SJCRH30 (cell line): ENCODE data around the gene COPE. TPM values are rescaled to one million over a fixed set of nuclear protein-coding genes. Genes with fewer than 3 reads are reported as not detected.
"Not testable (repeated sequence)": the region's sequence is repeated elsewhere in the genome, so short reads cannot be mapped to it uniquely, and the experiment has no call there.

Experiments
- DNase-seq, 2 experiments: peaks; one replicate each; pipeline ENCODE4 v3.0.0-alpha.2; 2015 to 2020
- H3K27ac ChIP-seq: fragments of 250-450 bp; sonication (Bioruptor Pico); 2 replicates; pipeline ENCODE4 v1.5.1; 2020; ENCODE audit warnings: mild to moderate bottlenecking, moderate library complexity
- H3K27me3 ChIP-seq: fragments of 250-450 bp; sonication (Bioruptor Pico); 2 replicates; pipeline ENCODE4 v1.5.1; 2020; ENCODE audit warnings: mild to moderate bottlenecking, moderate library complexity
- H3K36me3 ChIP-seq: fragments of 250-450 bp; sonication (Bioruptor Pico); 2 replicates; pipeline ENCODE4 v1.5.1; 2020; ENCODE audit warnings: mild to moderate bottlenecking, moderate library complexity
- H3K4me1 ChIP-seq: fragments of 250-450 bp; sonication (Bioruptor Pico); 2 replicates; pipeline ENCODE4 v1.5.1; 2020; ENCODE audit warnings: mild to moderate bottlenecking, moderate library complexity
- H3K4me3 ChIP-seq: fragments of 250-450 bp; sonication (Bioruptor Pico); 2 replicates; pipeline ENCODE4 v1.5.1; 2020; ENCODE audit warnings: mild to moderate bottlenecking, moderate library complexity
- H3K9me3 ChIP-seq: fragments of 250-450 bp; sonication (Bioruptor Pico); replicated peaks from 2 replicates; pipeline ENCODE4 v1.5.1; 2020; ENCODE audit warnings: mild to moderate bottlenecking, moderate library complexity
- total RNA-seq: library from RNA; depleted of rRNA; stranded (reverse); fragments of >200 nt; shearing (Covaris generic); gene quantifications from 2 replicates; pipeline ENCODE4 v1.2.3, GENCODE V29; 2014

The COPE gene
- total RNA-seq, 1 experiment from 2014 or later = 120 TPM

DNA sequence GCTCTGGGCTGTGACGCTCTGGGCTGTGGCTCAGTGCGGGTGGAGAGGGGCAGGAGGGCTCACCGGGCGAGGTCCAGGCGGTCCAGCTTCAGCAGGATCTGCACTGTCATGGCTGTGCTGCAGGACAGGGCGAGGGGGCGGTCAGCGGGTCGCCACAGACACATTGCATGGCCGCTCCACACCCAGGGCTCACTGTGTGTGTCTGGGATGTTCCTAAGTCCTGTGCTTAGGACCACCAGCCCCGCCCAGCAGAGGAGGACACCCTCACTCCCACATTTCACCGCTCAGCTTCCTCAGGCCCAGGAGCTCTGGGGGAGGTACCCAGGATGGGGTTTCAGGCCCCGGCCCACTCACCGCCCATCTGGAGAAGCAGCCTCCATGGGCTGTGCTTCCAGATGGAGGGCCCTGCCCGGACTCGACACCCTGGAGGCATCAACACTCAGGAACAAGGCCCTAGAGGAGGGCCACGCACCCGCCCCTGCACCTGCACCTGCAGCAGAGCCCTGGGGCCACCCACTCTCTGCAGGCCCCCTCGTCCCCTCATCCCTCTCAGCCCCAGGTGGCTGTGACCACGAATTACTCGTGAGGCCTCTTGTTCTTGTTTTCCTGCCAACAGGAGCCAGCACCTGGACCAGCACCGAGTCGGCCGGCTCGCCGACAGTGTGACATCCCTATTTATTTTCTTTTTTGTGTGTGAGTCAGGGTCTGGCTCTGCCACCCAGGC lies 13.5 kb downstream of the COPE start:
- Histone ChIP-seq H3K27ac (no peak overlapping the region), H3K36me3 (peaks cover 9% of the 10 kb centered on the region; the same call in 1 of the 2 replicates), H3K4me3 (no peak overlapping the region), H3K4me1 (no peaks in the 10 kb centered on the region), H3K9me3 (no peaks in the 10 kb centered on the region), H3K27me3 (no peaks in the 10 kb centered on the region)
- no peak for DNase-seq

DNA sequence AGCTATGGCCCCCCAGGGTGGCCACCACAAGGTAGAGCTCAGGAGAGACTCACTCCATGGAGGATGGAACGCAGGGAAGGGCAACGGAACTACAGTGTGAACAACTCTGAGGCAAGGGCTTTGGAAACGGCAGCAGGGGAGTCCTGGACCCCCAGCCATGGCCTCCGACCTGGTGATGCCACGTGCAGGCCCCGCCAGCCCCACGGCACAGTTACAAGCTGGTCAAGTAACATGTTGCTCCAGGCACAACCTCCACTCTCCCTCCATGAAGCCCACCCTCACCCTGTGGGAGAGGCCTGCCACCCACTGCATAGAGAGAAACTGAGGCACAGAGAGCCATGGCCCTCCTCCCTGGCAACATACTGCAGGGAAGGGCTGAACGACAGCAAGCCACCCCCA lies 14.1 kb downstream of the COPE start:
- no peak overlapping the region for H3K4me3 ChIP-seq
- H3K9me3 ChIP-seq = no peaks in the 10 kb centered on the region
- no peaks in the 10 kb centered on the region for H3K4me1 ChIP-seq
- no peak for DNase-seq
- H3K36me3 ChIP-seq = peaks cover 9% of the 10 kb centered on the region; the same call in 1 of the 2 replicates
- H3K27me3 ChIP-seq = no peaks in the 10 kb centered on the region
- no peak overlapping the region for H3K27ac ChIP-seq

DNA sequence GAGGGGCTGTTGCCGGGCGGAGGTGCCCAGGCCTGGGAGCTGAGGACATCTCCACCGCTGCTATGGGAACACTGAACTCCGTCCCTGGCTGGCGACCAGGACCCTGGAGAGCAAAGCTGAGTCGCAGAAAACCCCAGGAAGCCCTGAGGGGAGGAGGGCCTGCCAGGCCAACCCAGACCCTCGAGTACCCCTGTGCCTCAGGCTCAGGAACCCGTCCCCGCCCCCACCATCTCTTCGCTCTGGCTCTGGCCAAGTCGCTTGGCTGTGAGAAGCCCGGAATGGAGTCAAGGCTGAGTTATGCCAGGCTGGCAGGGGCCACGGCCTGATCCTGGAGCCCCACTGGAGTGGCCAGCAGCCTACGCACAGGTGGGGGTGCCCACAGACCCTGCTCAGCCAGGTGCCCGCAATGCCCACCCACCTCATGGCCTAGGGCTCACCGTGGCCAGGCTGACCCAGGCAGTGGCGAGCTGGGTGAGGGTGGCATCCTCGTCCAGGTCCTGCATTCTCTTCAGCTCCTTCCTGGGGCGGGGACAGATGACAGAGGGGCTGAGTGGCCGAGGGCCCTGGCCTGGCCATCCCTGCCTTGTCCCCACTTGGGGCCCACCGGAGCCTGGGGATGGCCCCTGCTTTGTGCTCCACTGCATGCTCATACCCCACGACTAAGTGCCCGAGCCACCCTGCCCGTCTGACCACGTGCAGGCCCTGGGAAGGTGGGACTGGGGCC lies 14.7 kb downstream of the COPE start:
- DNase-seq = no peak
- no peak overlapping the region for H3K27ac ChIP-seq
- H3K27me3 ChIP-seq = no peaks in the 10 kb centered on the region
- H3K4me1 ChIP-seq = no peaks in the 10 kb centered on the region
- no peaks in the 10 kb centered on the region for H3K9me3 ChIP-seq
- H3K4me3 ChIP-seq = no peak overlapping the region
- peaks cover 9% of the 10 kb centered on the region; the same call in 1 of the 2 replicates for H3K36me3 ChIP-seq

DNA sequence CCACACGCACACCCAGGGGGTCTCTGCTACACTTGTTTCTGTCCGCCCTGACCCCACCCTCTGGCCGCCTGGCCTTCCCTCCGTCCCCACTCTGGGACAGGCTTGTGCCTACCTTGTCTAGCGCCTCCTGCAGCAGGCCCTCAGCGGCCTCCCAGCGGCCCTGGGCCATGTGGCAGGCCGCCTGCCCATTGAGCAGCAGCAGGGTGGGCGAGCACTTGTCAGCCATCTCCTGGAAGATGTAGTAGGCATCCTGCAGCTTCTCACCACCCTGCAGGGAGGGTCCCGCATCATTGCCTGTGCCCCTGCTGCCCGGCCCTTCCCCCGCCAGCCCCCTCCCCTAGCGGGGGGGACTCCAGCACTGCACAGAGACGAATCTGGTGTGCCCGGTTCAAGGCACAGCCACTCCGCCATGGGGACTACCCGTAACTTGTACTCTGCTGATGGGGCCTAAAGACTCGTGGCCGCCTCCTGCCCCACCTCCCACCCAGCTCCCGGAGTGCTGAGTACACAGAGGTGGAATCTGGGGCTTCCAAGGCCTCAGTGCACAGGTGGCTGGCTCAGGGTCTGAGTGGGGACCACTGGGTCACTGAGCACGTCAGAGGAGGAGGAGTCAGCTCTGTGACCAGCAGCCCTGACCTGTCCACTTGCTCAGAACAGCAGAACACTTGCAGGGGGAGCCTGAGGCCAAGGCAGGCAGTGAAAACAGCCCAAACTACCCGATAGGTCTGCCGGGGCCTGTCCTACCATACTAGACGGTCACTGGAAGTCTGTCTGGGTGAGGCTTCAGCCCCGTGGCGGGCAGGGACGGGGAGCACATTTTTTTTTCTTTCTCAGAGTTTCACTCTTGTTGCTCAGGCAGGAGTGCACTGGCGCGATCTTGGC lies 15.8 kb downstream of the COPE start:
- DNase-seq = no peak
- peaks cover 7% of the 10 kb centered on the region; the same call in 1 of the 2 replicates for H3K36me3 ChIP-seq
- H3K27me3 ChIP-seq = no peaks in the 10 kb centered on the region
- no peak overlapping the region for H3K27ac ChIP-seq
- no peaks in the 10 kb centered on the region for H3K9me3 ChIP-seq
- peaks cover under 1% of the 10 kb centered on the region; the same call in 1 of the 2 replicates for H3K4me1 ChIP-seq
- no peak overlapping the region for H3K4me3 ChIP-seq

DNA sequence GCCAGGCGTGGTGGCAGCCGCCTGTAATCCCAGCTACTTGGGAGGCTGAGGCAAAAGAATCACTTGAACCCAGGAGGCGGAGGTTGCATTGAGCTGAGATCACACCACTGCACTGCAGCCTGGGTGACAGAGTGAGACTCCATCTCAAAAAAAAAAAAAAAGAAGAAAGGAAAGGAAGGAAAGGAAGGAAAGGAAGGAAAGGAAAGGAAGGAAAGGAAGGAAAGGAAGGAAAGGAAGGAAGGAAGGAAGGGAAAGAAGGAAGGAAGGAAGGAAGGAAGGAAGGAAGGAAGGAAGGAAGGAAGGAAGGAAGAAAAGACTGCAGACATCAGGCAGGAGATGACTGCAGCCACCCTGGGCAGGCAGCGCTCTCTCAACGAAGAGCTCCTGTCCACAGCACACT lies 16.7 kb downstream of the COPE start:
- not testable (repeated sequence) for H3K36me3 ChIP-seq, H3K4me3 ChIP-seq, H3K27me3 ChIP-seq, H3K9me3 ChIP-seq, H3K4me1 ChIP-seq, H3K27ac ChIP-seq, DNase-seq

DNA sequence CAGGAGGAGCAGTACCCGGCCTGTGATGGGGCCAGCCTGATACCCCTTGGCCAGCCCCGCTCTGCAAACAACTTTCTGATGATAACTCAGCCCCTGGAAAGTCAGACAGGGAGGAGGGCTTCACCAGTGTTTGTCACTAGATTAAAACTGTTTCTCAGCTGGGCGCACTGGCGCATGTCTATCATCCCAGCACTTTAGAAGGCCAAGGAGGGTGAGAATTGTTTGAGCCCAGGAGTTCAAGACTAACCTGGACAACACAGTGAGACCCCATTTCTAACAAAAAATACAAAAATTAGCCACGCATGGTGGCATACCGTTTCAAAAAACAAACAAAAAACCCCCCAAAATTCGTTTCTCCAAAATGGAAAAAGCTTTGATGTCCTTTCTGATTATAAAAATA lies 17.7 kb downstream of the COPE start:
- H3K27me3 ChIP-seq = no peaks in the 10 kb centered on the region
- DNase-seq = no peak
- peaks cover 6% of the 10 kb centered on the region; the same call in 1 of the 2 replicates for H3K4me1 ChIP-seq
- H3K9me3 ChIP-seq = no peaks in the 10 kb centered on the region
- H3K36me3 ChIP-seq = peaks cover 7% of the 10 kb centered on the region; the same call in 1 of the 2 replicates
- H3K27ac ChIP-seq = no peak overlapping the region
- H3K4me3 ChIP-seq = no peak overlapping the region

DNA sequence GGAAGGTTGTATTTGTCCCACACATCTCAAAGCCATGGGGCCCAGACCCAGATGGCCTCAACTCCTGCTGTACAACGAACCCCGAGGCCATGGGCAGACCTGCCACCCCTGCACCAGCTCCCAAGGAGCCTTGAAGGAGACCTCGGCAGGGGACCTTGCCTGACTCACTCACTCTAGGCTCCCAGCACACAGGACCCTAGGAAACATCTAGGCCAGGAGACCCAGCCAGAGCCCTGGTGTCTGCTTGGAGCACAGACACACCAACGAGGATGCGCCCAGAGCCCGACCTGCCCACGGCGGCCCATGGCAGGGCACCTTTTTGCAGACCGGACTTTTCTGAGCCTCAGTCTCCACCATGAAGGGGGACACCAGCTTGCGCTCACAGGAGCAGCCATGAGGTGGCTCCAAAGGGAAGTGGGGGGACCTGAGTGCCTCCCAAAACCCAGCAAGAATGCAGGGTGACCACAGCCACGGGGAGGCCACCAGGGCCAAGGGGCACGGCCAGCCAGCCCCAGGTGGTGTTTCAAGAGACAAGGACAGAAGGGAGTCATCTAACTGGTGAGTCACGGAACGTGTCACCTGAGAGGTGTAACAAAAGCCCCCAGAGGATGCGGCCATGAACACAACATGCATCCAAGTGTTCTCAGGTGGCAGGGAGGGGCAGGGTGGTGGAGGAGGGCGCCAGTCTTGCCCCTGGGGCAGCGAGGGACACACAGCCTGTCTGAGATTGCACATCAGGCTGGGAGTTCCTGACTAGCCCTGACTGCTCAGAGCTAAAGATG lies 18.3 kb downstream of the COPE start:
- Histone ChIP-seq H3K4me3 (no peak overlapping the region), H3K9me3 (no peaks in the 10 kb centered on the region), H3K4me1 (peaks cover 6% of the 10 kb centered on the region; the same call in 1 of the 2 replicates), H3K27ac (no peak overlapping the region), H3K27me3 (no peaks in the 10 kb centered on the region), H3K36me3 (peaks cover 7% of the 10 kb centered on the region; the same call in 1 of the 2 replicates)
- no peak for DNase-seq

DNA sequence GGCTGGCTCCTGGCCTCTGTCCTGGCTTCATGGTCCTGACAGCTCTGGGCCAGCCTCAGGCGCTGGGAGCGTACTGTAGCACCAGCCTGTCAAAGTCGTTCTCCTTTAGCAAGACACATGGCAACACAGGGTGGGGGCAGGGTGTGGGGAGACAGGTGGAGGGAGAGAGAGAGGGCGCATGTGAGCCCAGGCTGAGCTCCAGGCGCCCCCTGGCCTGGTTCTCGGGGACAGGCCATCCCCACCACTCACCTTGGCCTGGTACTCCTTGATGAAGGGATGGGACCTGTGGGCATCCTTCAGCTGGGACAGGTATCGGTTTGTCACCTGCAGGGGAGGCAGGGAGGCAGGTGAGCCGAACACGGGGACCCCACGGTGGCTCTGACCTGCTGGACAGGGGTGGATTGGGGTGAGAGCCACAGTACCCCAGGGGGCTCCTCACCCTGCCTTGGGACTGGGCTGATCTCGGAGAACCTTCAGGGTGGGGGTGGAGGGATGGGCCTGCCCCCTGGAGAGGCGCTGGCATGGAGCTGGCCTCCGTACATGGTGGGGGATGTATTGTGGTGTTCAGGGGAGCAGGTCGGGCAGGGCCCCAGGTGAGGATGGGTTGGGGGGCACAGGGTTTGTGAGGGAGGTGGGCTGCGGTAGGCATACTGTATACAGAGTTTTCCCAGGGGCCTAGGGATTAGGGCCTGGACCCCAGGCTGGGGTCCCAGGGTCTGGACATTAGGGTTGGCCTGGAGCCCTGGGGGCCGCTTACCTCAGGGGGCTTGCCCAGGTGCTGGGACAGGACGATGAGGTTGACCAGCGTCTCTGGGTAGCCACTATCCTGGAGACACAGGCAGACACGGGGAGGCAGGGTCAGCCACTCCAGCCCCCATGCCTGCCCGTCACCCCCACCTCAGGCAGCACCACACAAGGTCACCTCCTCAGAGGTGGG lies 19.3 kb downstream of the COPE start:
- H3K27me3 ChIP-seq = no peaks in the 10 kb centered on the region
- H3K9me3 ChIP-seq = no peaks in the 10 kb centered on the region
- peaks cover 6% of the 10 kb centered on the region; the same call in 1 of the 2 replicates for H3K4me1 ChIP-seq
- H3K36me3 ChIP-seq = peaks cover 7% of the 10 kb centered on the region; the same call in 1 of the 2 replicates
- H3K27ac ChIP-seq = no peak overlapping the region
- DNase-seq = no peak
- no peak overlapping the region for H3K4me3 ChIP-seq

DNA sequence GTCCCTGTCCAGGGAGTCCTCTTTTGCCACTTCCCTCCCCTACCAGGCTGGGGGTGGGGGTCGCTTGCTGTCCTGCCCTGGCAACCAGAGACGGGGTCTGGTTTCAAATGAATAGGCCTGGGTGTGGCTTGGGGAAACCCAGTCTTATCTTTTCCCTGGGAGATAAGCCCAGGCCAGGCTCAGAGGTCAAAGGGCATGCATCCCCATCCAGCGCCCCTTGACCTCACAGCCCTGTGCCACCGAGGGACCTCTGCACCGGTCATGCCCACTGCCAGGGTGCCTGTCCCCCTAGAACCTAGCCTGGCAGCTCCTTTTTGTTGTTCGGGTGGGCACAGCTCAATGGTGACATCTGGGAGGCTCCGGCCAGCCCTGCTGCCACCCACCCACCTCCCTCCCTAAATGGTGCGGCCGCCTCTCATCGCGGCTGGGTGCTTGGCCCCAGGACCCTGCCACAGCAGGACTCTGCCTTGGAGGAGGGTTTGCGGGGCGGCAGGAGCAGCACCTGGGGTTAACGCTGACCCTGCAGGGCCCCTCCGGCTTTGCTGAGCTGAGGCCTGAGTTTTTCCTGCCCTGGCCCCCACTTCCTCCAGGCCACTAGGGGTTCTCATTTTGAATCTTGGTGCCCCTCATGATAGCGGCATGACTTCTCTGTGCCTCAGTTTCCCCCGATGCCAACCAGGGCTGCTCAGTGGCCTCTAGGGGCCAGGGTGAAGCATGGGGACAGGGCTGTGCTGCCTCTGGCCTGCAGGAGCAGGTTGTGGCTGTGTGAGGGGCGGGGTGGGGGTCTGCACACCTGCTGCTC lies 20.4 kb downstream of the COPE start:
- no peak overlapping the region for H3K27ac ChIP-seq
- no peaks in the 10 kb centered on the region for H3K27me3 ChIP-seq
- H3K9me3 ChIP-seq = no peaks in the 10 kb centered on the region
- H3K36me3 ChIP-seq = peaks cover 7% of the 10 kb centered on the region; the same call in 1 of the 2 replicates
- peaks cover 14% of the 10 kb centered on the region for H3K4me1 ChIP-seq
- no peak for DNase-seq
- H3K4me3 ChIP-seq = no peak overlapping the region

DNA sequence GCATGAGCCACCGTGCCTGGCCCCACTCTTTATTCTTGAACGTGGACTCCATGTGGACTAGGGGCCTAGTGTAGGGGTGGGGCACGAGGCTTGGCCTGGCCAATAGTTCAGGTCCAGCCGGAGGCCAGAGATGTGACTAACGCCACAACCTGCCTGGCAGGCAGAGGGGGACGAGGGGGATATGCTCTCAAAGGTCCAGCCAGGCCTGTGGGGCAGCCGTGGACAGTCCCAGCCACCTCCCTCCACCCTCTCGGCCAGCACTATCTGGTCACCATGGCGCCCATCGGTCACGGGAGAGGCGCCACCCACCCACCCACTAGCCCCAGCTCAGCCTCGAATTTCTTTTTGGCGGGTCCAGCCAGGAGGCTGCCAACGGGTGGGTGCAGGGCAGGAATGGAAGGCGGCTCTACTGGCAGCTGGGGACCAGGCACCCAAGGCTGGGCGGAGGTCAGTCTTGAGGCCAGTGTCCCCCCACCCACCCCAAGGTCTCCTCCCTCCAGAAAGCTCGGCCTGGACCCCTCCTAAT lies 21.0 kb downstream of the COPE start:
- Histone ChIP-seq H3K4me1 (peaks cover 17% of the 10 kb centered on the region), H3K27me3 (no peaks in the 10 kb centered on the region), H3K27ac (no peak overlapping the region), H3K36me3 (peaks cover 7% of the 10 kb centered on the region; the same call in 1 of the 2 replicates), H3K9me3 (no peaks in the 10 kb centered on the region), H3K4me3 (no peak overlapping the region)
- DNase-seq = peak; percentile 37 to 42

DNA sequence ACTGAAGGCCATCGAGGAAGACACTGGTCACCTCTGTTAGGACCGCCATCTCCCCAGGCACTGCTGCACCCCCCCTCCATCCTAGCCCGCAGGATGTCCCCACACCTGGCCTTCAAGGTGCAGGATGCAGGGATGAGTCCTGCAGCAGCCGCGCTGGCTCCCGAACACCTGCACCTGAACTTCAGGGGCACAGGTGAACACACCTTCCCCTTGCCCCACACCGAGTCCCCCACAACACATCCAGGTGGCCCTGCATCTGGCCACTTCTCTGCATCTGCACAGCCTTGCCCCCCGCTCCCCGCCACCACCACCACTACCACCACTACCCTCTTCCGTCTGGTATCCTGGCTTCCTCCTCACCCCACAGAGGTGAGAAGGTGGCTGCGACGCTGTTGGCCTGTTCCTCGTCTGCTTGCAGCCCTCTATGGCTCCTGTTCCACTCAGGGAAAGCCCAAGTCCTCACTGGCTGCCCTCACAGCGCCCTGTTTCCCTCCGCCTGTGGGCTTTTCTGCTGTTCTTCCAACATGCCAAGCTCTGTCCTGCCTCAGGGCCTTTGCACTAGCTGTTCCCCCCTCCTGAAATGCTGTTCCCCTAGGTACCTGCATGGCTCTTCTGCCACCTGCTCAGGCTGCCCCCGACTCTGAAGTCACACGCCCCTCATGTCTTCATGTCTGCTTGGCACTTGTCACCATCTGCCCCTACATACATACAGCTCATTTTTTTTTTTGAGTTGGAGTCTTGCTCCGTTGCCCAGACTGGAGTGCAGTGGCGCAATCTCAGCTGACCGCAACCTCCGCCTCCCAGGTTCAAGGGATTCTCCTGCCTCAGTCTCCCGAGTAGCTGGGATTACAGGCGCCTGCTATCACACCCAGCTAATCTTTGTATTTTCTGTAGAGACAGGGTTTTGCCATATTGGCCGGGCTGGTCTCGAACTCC lies 21.8 kb downstream of the COPE start:
- H3K4me3 ChIP-seq = no peak overlapping the region
- no peaks in the 10 kb centered on the region for H3K9me3 ChIP-seq
- peaks cover 7% of the 10 kb centered on the region; the same call in 1 of the 2 replicates for H3K36me3 ChIP-seq
- no peaks in the 10 kb centered on the region for H3K27me3 ChIP-seq
- DNase-seq = no peak
- H3K4me1 ChIP-seq = peaks cover 17% of the 10 kb centered on the region
- H3K27ac ChIP-seq = no peak overlapping the region
